ENCODE measurements around the gene SCARB1. TPM values are rescaled to one million over a fixed set of nuclear protein-coding genes. Genes with fewer than 3 reads are reported as not detected.

The SCARB1 gene
- total RNA-seq, 1 donor from 2014 or later = 7.1 TPM

GRCh38 chr12:124779161-124780141 is 84.2 kb downstream of the SCARB1 start:
- intact Hi-C loops (cut with micrococcal nuclease) = no loop called here

DNA sequence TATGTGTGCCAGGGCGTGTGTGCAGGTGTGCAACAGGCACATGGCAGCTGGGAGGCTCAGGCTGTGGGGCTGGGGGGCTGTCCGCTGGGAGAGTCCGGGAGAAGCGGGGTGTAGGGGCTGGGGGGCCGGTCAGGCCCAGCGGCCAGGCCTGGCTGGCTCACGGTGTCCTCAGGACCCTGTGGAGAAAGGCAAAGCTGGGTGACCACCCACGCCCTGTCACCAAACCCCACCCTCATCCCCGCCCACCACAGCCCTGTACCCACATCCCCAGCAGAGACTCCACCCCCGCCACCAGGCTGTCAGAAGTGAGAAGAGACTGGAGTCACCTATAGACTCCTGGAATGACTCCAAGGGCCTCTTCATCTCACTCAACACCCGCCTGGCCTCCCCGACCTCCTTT is 85.3 kb downstream of the SCARB1 start:
- intact Hi-C loops (cut with micrococcal nuclease) = no loop called here

GRCh38 chr12:124777399-124778372 is 86.0 kb downstream of the SCARB1 start:
- intact Hi-C loops (cut with micrococcal nuclease) = no loop called here

DNA sequence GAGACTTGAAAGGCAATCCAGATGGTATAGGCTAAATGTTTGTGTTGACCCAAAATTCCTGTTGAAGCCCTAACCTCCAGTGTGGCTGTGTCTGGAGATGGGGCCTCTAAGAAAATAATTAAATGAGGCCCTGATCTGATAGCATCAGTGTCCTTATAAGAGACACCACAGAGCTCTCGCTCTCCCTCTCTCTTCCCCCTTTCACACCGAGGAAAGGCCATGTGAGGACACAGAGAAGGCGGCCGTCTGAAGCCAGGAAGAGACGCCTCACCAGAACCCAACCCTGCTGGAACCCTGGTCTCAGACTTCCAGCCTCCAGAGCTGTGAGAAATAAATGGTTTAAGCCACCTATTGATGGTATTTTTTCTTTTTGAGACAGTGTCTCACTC is 87.5 kb downstream of the SCARB1 start:
- intact Hi-C loops (cut with micrococcal nuclease) = no loop called here

DNA sequence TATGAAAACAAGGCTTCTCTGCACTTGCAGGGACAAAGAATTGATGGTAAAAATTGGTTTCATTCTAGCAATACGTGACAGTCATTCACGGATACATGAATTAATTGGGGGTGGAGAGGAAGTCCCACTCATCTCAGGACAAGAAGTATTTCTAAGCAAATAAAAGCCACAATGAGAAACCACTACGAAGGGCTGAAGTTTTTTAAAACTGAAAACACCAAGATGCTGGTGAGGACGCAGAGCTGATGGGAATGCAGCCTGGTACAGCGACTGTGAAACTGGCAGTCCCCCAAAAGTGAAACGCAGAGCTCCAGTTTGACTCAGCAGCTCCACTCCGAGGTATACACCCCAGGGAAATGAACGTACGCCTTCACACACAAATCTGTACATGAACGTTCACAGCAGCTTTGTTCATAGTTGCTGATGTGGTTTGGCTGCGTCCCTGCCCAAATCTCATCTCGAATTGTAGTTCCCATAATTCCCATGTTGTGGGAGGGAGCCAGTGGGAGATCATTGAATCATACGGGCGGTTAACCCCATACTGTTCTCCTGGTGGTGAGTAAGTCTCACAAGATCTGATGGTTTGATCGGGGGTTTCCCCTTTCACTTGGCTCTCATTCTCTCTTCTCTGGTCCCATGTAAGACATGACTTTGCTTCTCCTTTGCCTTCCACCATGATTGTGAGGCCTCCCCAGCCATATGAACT is 89.0 kb downstream of the SCARB1 start:
- intact Hi-C loops (cut with micrococcal nuclease) = loop anchor here (1.0 to 5.0 kb wide), 11 partner anchors 61 to 867 kb away; partner anchors contain the start of gene BRI3BP

DNA sequence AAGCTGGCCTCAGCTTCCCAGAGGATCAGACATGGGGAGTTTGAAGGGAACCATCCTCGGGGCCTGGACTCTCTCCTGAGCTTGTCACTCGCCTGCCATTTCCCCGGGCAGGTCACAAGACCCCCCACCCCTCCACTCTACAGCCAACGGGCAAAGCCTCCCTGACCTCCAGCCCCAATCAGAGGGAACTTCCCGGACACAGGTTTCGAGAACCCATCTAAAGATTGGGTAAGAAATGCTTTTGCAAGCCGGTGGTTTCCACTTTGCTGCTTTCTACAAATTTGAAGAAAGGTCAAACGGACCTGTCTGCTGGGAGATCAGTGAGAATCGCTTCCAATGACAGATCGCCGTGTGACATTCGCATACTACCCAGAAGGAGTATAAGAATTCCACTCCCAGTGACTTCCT is 89.6 kb downstream of the SCARB1 start:
- intact Hi-C loops (cut with micrococcal nuclease) = loop anchor here (1.0 to 5.0 kb wide), 11 partner anchors 61 to 867 kb away; partner anchors contain the start of gene BRI3BP

- intact Hi-C loops (cut with micrococcal nuclease) = loop anchor here (5.0 kb wide), 1 partner anchor 865 kb away; no protein-coding TSS in a partner anchor
These were observed 91.1 kb downstream of the SCARB1 start for GRCh38 chr12:124772289-124773170.

DNA sequence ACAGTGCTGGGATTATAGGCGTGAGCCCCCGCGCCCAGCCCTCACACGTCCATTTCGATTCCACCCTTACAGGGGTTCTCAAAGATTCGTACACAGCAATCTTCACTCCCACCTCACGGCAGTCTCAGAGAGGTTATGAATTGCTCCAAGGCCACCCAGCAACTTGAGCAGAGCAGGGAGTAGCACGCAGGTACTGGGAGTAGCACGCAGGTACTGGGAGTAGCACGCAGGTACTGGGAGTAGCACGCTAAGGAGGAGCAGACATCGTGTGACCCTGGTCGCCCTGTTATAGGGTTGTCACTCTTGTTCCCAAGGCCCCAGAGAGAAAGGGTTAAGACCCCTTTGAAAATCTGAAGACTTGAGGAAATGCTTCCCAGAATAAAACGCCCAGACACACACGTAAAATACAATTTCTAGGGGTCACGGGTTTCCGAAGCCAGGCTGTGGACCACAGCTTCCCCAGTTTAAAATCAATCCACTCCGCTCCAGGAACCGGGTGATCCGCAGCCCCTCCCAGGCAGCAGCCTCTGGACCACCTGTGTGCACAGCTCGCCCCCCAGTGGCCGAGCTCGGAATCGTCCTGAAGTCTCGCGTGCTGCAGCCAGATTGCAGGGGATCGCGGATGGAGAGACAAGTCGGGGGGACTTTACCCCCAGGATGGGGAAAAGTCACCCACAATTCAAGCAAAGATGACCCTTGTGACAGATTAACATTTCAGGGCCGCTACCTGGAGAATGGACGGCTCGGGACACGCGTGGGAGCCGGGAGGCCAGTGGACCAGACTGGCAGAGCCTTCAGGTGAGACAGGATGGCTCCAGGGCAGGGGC is 92.0 kb downstream of the SCARB1 start:
- intact Hi-C loops (cut with micrococcal nuclease) = loop anchor here (5.0 kb wide), 1 partner anchor 864 kb away; no protein-coding TSS in a partner anchor

GRCh38 chr12:124770728-124771127 is 92.9 kb downstream of the SCARB1 start:
- intact Hi-C loops (cut with micrococcal nuclease) = loop anchor here (5.0 kb wide), 1 partner anchor 863 kb away; no protein-coding TSS in a partner anchor

GRCh38 chr12:124769881-124770512 is 93.7 kb downstream of the SCARB1 start:
- intact Hi-C loops (cut with micrococcal nuclease) = loop anchor here (5.0 kb wide), 1 partner anchor 863 kb away; no protein-coding TSS in a partner anchor

DNA sequence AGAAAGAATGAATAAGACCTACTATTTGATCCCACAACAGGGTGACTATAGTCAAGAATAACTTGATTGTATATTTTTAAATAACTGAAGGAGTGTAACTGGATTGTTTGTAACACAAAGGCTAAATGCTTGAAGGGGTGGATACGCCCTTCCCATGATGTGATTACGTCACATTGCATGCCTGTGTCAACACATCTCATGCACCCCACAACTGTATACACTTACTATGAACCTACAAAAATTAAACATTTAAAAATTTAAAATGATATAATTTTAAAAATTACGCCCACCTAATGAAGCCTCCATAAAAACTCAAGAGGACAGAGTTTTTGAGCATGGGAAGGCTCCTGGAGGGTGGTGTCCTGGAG is 94.5 kb downstream of the SCARB1 start:
- intact Hi-C loops (cut with micrococcal nuclease) = no loop called here

GRCh38 chr12:124768452-124769162 is 95.1 kb downstream of the SCARB1 start:
- intact Hi-C loops (cut with micrococcal nuclease) = no loop called here

DNA sequence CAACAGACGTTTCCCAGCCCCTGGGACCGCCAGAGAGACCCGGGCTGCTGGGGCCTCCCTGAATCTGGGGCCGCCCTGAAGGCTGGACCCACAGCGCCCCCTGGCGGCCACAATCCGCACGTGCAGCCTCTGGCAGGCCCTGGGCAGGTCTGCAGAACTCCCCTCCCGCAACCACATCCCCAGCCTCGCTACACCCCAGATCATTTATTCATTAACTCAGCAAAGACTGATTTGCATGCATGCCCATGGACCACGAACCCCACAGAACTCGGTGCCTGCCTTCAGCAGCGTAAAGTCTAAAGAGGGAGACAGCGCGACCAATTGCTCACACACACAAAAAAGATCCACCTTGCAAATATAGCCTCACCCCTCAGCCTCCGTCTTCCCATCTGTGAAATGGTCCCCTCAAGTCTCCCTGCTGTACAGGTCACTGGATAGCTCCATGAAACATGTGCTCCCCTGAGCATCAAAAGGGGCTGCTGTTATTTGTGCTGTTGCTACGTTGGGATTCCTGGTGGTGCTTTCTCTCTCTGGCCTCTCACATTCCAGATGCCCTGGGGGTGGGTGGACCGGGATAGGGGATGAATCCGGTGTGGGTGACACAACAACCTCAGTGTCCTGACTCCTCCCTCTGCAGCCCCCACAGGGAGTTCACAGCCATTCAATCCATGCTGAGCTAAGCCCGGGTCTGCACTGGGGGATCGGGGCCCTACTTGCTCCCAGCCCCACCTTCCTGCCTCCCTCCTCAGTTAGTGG is 96.4 kb downstream of the SCARB1 start:
- intact Hi-C loops (cut with micrococcal nuclease) = loop anchor here (1.0 to 2.0 kb wide), 6 partner anchors 54 to 731 kb away; partner anchors contain the start of gene NCOR2

GRCh38 chr12:124766727-124767065 is 97.0 kb downstream of the SCARB1 start:
- intact Hi-C loops (cut with micrococcal nuclease) = loop anchor here (1.0 to 2.0 kb wide), 6 partner anchors 53 to 730 kb away; partner anchors contain the start of gene NCOR2

GRCh38 chr12:124765581-124766489 is 97.8 kb downstream of the SCARB1 start:
- intact Hi-C loops (cut with micrococcal nuclease) = loop anchor here (2.0 kb wide), 1 partner anchor 199 kb away; the partner anchor contains the start of gene NCOR2
